Liver (tissue), 9 donors: Measurements from ENCODE around the gene SLC16A8. TPM values are rescaled to one million over a fixed set of nuclear protein-coding genes. Genes with fewer than 3 reads are reported as not detected.

Experiments
- DNase-seq: peaks from one replicate; pipeline ENCODE4 v3.0.0-alpha.2; 2017; ENCODE audit warnings: low spot score
- H3K27ac ChIP-seq, 2 donors: one replicate each; pipeline ENCODE4 v1.7.0; 2013; ENCODE audit warnings: inconsistent platforms in 2 of 2, low read length in 2 of 2, control low read depth in 1 of 2, low read depth in 1 of 2, mild to moderate bottlenecking in 1 of 2
- H3K27me3 ChIP-seq, 4 donors: one replicate each; pipeline versions ENCODE4 v1.6.1 to v1.7.0; 2013; ENCODE audit warnings: low read length in 3 of 4, inconsistent platforms in 1 of 4, mild to moderate bottlenecking in 1 of 4, moderate library complexity in 1 of 4; ENCODE audit not compliant: control insufficient read depth in 4 of 4, insufficient read depth in 4 of 4
- H3K36me3 ChIP-seq, 4 donors: one replicate each; pipeline versions ENCODE4 v1.6.1 to v1.7.0; 2013; ENCODE audit warnings: low read length in 3 of 4, mild to moderate bottlenecking in 3 of 4, low read depth in 1 of 4, moderate library complexity in 1 of 4; ENCODE audit not compliant: control insufficient read depth in 4 of 4, insufficient read depth in 3 of 4
- H3K4me1 ChIP-seq, 4 donors: one replicate each; pipeline versions ENCODE4 v1.6.1 to v1.7.0; 2013; ENCODE audit warnings: low read length in 3 of 4, mild to moderate bottlenecking in 3 of 4, moderate library complexity in 1 of 4; ENCODE audit not compliant: control insufficient read depth in 4 of 4, insufficient read depth in 4 of 4
- H3K4me3 ChIP-seq, 3 donors: one replicate each; pipeline versions ENCODE4 v1.6.1 to v1.7.0; 2013; ENCODE audit warnings: low read length in 3 of 3, control low read depth in 1 of 3, low read depth in 1 of 3, mild to moderate bottlenecking in 1 of 3
- H3K9ac ChIP-seq, 2 donors: one replicate each; pipeline ENCODE4 v1.7.0; 2013; ENCODE audit warnings: low read length in 2 of 2, mild to moderate bottlenecking in 2 of 2, moderate library complexity in 2 of 2, control low read depth in 1 of 2, low read depth in 1 of 2
- H3K9me3 ChIP-seq, 4 donors: one replicate each; pipeline versions ENCODE4 v1.6.1 to v1.7.0; 2013; ENCODE audit warnings: low read length in 3 of 4; ENCODE audit not compliant: control insufficient read depth in 4 of 4
- ATF3 ChIP-seq: IDR thresholded peaks from 2 replicates; pipeline ENCODE4 v1.6.1; 2016; ENCODE audit warnings: antibody characterized with exemption
- CTCF ChIP-seq: fragments of 150-350 bp; IDR thresholded peaks from 2 replicates; pipeline ENCODE4 v1.5.1; 2017; ENCODE audit warnings: improper control_type of control experiment, low read depth, low read length; ENCODE audit not compliant: missing input control
- EGR1 ChIP-seq, 2 donors: IDR thresholded peaks; 2 replicates each; pipeline ENCODE4 v1.6.1; 2016 to 2018; ENCODE audit warnings: antibody characterized with exemption in 2 of 2, low read depth in 2 of 2
- FOXA1 ChIP-seq: IDR thresholded peaks from 2 replicates; pipeline ENCODE4 v1.6.1; 2016; ENCODE audit warnings: antibody characterized with exemption
- FOXA2 ChIP-seq: IDR thresholded peaks from 2 replicates; pipeline ENCODE4 v1.6.1; 2016; ENCODE audit warnings: antibody characterized with exemption
- GABPA ChIP-seq, 2 donors: IDR thresholded peaks in 1 of 2; conservative IDR thresholded peaks in 1 of 2; 2 replicates each; pipeline ENCODE4 v1.6.1; 2016; ENCODE audit warnings: antibody characterized with exemption in 2 of 2, mild to moderate bottlenecking in 1 of 2, moderate library complexity in 1 of 2
- HNF4A ChIP-seq, 2 donors: conservative IDR thresholded peaks; 2 replicates each; pipeline ENCODE4 v1.6.1; 2016; ENCODE audit warnings: antibody characterized with exemption in 2 of 2, mild to moderate bottlenecking in 2 of 2
- HNF4G ChIP-seq: IDR thresholded peaks from 2 replicates; pipeline ENCODE4 v1.6.1; 2016; ENCODE audit warnings: antibody characterized with exemption
- JUND ChIP-seq, 2 donors: IDR thresholded peaks; 2 replicates each; pipeline ENCODE4 v1.6.1; 2016; ENCODE audit warnings: antibody characterized with exemption in 2 of 2
- NR2F2 ChIP-seq: IDR thresholded peaks from 2 replicates; pipeline ENCODE4 v1.6.1; 2016; ENCODE audit warnings: antibody characterized with exemption
- RAD21 ChIP-seq, 2 donors: IDR thresholded peaks; 2 replicates each; pipeline ENCODE4 v1.6.1; 2016; ENCODE audit warnings: antibody characterized with exemption in 2 of 2, mild to moderate bottlenecking in 2 of 2
- RXRA ChIP-seq, 2 donors: IDR thresholded peaks; 2 replicates each; pipeline ENCODE4 v1.6.1; 2017 to 2018; ENCODE audit warnings: antibody characterized with exemption in 2 of 2, mild to moderate bottlenecking in 1 of 2
- SP1 ChIP-seq: IDR thresholded peaks from 2 replicates; pipeline ENCODE4 v1.6.1; 2018; ENCODE audit warnings: antibody characterized with exemption, mild to moderate bottlenecking
- TAF1 ChIP-seq: conservative IDR thresholded peaks from 2 replicates; pipeline ENCODE4 v1.6.1; 2016; ENCODE audit warnings: antibody characterized with exemption, mild to moderate bottlenecking
- YY1 ChIP-seq: IDR thresholded peaks from 2 replicates; pipeline ENCODE4 v1.6.1; 2016; ENCODE audit warnings: antibody characterized with exemption, mild to moderate bottlenecking
- ZBTB33 ChIP-seq: IDR thresholded peaks from 2 replicates; pipeline ENCODE4 v1.6.1; 2016; ENCODE audit warnings: antibody characterized with exemption
- WGBS: extraction: QIAGEN DNeasy Blood & Tissue Kit; methylation state at CpG from one replicate; pipeline ENCODE4 v1.1.7; 2013; 5-methylcytosine and 5-hydroxymethylcytosine counted together
- polyA plus RNA-seq, 2 donors: library from polyadenylated mRNA; stranded (reverse) in 1 of 2; unstranded in 1 of 2; fragments of 200-250 nt in 1 of 2; fragments of >200 nt in 1 of 2; fragmentation: Nextera tagmentation in 1 of 2; extraction: Ambion mirVana in 1 of 2; gene quantifications; one replicate each; pipeline versions ENCODE4 v1.2.1 to v1.2.3, GENCODE V29; 2013 to 2015
- total RNA-seq, 2 donors: library from RNA; depleted of rRNA; stranded (reverse); fragments of >200 nt; gene quantifications; one replicate each; pipeline ENCODE4 v1.2.3, GENCODE V29; 2014
- TF ChIP-seq, protein P1 (sequence below): IDR thresholded peaks from 2 replicates; pipeline ENCODE4 v1.6.1; 2016; ENCODE audit warnings: antibody characterized with exemption, mild to moderate bottlenecking
- TF ChIP-seq, protein P2 (sequence below): IDR thresholded peaks from 2 replicates; pipeline ENCODE4 v1.6.1; 2016; ENCODE audit warnings: antibody characterized with exemption
- donor health status: healthy.
- donor health status: healthy.
- donor health status: healthy.
- donor health status: healthy.
- donor health status: healthy.

The SLC16A8 gene
- total and polyA plus RNA-seq, 4 donors = 0.10 TPM; not detected in 3

DNA sequence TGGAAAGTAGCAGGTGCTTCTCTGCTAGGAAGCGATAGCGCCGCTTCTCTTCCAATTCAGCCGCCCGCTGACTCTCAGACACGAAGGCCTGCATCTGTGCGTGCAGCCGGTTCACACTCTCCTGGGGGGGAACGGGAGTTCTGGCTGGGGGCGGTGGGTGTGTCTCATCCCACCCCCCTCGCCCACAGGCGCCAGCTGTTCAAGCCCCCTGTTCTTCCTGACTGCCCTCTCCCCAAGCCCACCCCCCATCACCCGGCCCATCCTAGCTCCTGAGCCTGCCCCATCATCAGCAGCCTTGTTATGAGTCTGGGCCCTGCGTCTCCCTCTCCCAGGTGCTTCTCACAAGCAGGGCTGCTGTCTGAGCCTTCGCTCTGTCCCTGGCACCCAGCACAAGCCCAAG is 13.1 kb upstream of the SLC16A8 start:
- DNase-seq = no peak
- TF ChIP-seq YY1 (no peak), SP1 (no peak), TAF1 (no peak), HNF4A (conservative IDR thresholded peaks at IDR 0.05) (no peak), RXRA (IDR thresholded peaks at IDR 0.05) (no peak), CTCF (no peak), RAD21 (IDR thresholded peaks at IDR 0.05) (no peak), ZBTB33 (no peak), ATF3 (no peak), EGR1 (IDR thresholded peaks at IDR 0.05; ENCODE audit: low read depth in 2 of 2) (no peak), HNF4G (no peak), FOXA1 (no peak), FOXA2 (no peak), NR2F2 (no peak), JUND (IDR thresholded peaks at IDR 0.05) (no peak)
- TF ChIP-seq, protein P1, sequence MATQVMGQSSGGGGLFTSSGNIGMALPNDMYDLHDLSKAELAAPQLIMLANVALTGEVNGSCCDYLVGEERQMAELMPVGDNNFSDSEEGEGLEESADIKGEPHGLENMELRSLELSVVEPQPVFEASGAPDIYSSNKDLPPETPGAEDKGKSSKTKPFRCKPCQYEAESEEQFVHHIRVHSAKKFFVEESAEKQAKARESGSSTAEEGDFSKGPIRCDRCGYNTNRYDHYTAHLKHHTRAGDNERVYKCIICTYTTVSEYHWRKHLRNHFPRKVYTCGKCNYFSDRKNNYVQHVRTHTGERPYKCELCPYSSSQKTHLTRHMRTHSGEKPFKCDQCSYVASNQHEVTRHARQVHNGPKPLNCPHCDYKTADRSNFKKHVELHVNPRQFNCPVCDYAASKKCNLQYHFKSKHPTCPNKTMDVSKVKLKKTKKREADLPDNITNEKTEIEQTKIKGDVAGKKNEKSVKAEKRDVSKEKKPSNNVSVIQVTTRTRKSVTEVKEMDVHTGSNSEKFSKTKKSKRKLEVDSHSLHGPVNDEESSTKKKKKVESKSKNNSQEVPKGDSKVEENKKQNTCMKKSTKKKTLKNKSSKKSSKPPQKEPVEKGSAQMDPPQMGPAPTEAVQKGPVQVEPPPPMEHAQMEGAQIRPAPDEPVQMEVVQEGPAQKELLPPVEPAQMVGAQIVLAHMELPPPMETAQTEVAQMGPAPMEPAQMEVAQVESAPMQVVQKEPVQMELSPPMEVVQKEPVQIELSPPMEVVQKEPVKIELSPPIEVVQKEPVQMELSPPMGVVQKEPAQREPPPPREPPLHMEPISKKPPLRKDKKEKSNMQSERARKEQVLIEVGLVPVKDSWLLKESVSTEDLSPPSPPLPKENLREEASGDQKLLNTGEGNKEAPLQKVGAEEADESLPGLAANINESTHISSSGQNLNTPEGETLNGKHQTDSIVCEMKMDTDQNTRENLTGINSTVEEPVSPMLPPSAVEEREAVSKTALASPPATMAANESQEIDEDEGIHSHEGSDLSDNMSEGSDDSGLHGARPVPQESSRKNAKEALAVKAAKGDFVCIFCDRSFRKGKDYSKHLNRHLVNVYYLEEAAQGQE = no peak
- TF ChIP-seq, protein P2, sequence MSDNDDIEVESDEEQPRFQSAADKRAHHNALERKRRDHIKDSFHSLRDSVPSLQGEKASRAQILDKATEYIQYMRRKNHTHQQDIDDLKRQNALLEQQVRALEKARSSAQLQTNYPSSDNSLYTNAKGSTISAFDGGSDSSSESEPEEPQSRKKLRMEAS = no peak
- WGBS = 91% methylated on average over 15 of the region's 15 CpGs
- Histone ChIP-seq H3K27ac (no peak overlapping the region), H3K36me3 (no peaks in the 10 kb centered on the region), H3K27me3 (no peaks in the 10 kb centered on the region), H3K9ac (no peak overlapping the region), H3K4me1 (no peaks in the 10 kb centered on the region), H3K4me3 (no peak overlapping the region), H3K9me3 (no peaks in the 10 kb centered on the region)

- 35% methylated on average over 34 of the region's 34 CpGs for WGBS
- no peak for DNase-seq
Observed at GRCh38 chr22:38089474-38089851, 5.5 kb upstream of the SLC16A8 start.

More at GRCh38 chr22:38089474-38089851, 5.5 kb upstream of the SLC16A8 start:
- Histone ChIP-seq H3K27me3 (no peaks in the 10 kb centered on the region), H3K4me1 (peaks cover 0 to 2% (median 0%) of the 10 kb centered on the region in 4 donors), H3K9me3 (no peaks in the 10 kb centered on the region), H3K9ac (no peak overlapping the region), H3K27ac (no peak overlapping the region), H3K36me3 (no peaks in the 10 kb centered on the region), H3K4me3 (peak overlapping the region in 1 of 3 donors; percentile 4)
- TF ChIP-seq ZBTB33 (no peak), JUND (IDR thresholded peaks at IDR 0.05) (no peak), GABPA (IDR thresholded peaks at IDR 0.05 in 1 of 2, conservative IDR thresholded peaks at IDR 0.05 in 1 of 2) (no peak), SP1 (no peak), HNF4G (no peak), CTCF (no peak)
